ENCODE results near the gene TEX28.
"Not testable (repeated sequence)": the region's sequence is repeated elsewhere in the genome, so short reads cannot be mapped to it uniquely, and the experiment has no call there.

TEX28 gene

DNA sequence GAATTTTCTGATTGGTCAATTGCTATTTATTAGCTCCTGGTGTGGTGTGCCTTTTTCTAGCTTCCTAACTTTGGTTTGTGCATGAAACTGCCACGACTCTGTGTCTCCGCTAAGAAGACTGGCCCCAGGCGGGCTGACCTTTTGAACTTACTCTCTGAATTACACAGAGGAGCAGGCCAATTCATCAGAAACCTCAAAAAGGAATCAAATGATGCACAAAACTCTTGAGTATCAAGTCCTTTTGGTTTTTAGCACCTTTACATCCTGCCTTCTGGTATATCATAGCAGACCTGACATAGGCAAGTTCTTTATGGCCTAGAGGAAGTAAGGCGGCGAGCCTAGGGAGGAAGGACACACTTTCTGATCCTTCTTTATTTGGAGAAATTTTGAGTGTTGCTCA, 18.2 kb upstream of the TEX28 start:
- intact Hi-C loops (cut with DNase I), result no loop called here
- no peak for DNase-seq

DNA sequence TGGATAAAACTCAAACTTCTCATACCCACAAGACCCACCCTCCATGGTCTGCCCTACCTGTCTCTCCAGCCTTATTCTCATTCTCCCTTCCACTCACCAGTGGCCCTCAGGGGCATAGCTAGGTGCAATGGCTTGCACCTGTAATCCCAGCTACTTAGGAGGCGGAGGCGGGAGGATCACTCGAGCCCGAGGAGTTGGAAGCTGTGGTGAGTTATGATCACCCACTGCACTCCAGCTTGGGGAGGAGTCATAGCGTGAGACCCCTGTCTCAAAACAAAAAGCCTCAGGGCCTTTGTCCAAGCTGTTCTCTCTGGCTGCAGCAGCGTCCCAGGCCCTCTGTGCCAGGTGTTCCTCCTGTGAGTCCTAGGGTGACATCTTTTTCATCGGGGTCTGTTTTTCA, 17.2 kb upstream of the TEX28 start:
- DNase-seq, result no peak
- intact Hi-C loops (cut with DNase I), result no loop called here

DNA sequence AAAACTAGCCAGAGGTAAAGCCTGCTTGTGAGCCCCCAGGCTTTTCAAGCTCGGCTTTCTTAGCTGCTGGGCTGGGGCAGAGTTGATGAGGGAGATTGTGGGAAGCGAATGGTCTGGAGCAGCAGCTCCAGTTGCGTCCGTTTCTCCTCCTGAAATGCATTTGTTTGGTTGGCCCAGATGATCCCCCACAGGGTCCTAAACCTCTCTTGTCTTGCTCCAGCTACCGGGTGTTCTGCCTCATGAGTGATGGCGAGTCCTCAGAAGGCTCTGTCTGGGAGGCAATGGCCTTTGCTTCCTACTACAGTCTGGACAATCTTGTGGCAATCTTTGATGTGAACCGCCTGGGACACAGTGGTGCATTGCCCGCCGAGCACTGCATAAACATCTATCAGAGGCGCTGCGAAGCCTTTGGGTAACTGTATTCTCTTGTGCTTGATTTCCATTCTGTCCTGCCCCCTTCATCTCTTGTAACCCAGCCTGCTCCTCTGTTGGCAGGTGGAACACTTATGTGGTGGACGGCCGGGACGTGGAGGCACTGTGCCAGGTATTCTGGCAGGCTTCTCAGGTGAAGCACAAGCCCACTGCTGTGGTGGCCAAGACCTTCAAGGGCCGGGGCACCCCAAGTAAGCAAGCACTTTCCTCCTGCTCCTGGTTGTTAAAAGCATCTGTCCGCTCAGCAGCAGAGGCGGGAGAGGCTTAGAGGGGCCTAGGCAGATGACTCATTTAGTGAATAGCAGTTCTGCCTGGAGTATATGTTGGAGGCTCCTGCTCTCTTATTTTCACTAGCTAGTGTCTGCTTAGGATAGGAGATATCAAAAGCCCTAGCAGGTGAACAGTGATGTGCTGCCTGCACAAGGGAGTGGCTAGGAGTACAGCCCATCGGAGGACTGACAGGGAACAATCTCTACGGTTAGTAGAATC, 16.0 kb upstream of the TEX28 start:
- DNase-seq, result peak in 2 of 42 donors; percentile 15 to 36
- intact Hi-C loops (cut with DNase I), result no loop called here

DNA sequence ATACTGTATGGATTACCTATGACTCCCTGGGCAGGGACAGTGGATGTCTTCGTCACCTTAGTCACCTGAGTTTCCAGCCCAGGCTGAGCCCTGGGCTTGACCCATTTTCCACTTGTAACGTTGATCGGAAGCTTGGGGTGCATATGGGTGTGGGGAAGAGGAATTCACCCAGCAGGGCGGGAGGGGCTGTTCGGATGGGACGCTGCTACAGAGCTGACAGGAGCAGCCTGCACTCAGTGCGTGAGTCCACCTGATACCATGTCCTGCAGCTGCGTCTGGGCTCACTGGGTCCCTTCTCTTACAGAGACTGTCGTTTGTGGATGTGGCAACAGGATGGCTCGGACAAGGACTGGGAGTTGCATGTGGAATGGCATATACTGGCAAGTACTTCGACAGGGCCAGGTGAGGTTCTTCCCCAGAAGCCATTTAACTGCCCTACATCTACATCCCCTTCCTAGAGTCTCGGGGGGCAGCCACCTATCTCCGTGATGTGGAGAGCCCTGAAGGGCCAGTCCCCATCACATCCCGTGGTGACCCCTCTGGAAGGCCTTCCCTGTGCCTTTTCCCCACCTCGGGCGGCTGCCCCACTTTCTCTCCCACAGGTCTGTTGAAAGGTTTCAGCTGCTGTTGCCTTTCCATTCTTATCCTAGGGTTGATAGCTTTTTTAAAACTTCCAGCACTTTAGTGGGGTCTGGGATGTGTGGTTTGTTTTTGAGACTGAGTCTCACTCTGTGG, 14.3 kb upstream of the TEX28 start:
- no peak for DNase-seq
- intact Hi-C loops (cut with DNase I), result no loop called here

DNA sequence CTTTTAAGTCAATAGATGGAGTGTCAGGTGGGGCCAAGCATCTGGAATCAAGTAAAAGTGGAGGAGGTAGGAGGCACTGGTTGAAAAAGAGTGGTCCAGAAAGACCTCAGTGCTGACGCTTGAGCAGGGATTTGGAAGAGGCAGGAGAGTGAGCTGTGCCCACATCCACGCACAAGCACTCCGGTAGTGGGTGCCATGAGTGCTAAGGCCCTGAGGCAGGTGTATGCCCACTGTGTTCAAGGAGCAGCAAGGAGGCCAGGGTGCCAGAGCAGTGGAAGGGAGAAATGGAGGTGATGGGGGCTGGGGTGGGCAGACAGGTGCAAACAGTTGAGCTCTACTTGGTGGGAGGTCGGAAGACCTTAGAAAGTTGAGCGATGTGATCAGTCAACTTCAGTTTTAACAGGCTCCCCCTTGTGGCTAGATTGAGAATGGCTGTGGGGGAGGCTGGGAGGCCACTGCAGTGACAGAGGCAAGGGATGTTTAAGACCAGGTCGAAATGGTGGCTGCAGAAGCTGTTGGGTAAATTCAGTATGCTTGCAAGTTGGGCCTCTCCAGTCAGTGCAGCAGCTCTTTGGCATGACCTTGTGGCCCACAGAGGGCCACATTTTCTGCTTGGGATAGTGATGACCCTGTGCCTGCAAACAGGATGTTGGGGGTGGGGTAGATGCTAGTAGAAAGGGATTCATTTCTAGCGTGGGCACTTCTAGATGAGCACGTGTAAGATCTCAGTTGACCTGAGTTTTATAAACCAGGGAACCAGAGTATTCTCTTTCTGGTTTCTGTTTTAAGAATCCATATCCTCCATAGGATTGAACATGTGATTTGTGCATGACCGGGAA, 13.4 kb upstream of the TEX28 start:
- intact Hi-C loops (cut with DNase I), result no loop called here
- peak in 41 of 42 donors; percentile 22 to 85 (median 64) for DNase-seq

DNA sequence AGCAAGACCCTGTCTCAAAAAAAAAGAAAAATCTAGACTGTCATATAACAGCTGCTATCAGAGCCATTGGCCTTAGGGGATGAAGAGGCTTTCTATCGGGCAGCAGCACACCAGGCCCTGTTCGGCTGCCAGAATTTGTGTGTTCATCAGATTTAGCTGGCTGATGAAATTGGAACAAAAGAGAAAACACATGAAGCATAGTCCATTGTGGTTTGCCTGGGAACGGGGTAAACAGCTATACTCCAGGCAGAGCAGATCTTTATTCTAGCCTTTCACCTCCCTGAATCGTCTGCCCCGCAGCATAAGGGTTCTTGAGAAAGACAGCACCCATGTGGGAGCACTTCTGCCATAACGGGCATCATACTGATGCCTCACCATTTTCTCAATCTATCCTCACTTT, 12.3 kb upstream of the TEX28 start:
- intact Hi-C loops (cut with DNase I), result no loop called here
- DNase-seq, result peak in 4 of 42 donors; percentile 13 to 34 (median 28)

DNA sequence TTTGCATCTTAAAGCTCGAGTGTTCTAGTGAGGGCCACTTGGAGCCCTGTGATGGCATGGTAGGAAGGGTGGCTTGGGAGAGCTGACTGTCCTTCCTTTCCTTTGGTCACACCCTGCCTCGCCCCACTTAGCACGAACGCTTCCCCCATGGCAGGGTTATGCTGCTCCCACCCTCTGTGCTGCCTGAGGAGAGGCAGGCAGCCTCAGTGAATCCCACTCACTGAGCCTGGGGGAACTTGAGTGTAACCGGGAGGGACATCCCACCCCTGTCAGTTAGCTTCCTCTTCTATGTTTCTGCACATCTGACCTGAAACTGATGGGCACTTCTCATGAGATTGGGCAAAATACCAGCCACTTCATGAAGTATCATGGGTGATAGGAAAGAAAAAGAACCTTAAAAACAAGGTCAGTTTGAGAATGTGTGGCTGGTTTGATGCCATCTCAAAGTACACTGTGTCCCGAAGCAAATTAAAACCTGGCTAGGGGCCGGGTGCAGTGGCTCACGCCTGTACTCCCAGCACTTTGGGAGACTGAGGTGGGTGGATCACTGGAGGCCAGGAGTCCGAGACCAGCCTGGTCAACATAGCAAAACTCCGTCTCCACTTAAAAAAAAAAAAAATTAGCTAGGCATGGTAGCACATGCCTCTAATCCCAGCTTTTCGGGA, 10.7 kb upstream of the TEX28 start:
- intact Hi-C loops (cut with DNase I), result no loop called here
- no peak for DNase-seq

DNA sequence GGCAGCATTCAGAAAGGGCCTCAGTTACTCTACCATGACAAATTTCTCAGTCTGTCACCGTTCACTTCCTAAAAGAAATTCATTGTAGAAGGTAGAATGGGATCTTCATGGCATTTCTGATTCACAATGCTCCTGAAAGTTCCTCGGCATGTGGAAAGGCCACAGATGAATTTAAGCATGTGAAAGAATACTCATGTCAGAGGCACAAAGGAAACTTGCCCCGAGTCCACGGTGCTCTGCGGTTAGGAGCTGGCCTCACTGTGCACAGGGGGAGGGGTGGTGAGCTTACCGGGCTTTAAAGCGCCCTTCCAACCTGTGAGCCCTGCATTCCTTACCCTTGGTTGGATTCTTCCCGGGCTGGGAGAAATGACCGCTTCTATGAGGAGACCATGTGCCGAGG, 9.9 kb upstream of the TEX28 start:
- no peak for DNase-seq
- intact Hi-C loops (cut with DNase I), result no loop called here

DNA sequence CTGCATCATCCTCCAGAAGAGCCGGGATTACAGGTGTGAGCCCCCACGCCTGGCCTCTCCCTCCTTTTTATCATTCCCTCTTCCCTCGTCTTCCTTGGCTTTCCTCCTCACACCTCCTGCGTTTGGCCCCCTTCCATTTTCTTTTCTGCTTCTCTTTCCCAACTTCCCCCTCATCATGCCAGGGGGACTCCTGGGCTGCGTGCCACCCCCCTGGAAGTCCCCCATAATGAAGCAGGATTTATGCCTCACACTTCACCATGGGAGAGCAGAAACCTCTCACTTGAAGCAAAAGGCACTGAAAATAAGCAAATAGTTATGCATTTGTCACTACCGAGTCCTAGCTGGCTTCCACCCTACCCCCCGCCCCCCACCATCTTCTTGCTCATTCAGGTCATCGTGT, 8.6 kb upstream of the TEX28 start:
- no peak for DNase-seq
- intact Hi-C loops (cut with DNase I), result no loop called here

DNA sequence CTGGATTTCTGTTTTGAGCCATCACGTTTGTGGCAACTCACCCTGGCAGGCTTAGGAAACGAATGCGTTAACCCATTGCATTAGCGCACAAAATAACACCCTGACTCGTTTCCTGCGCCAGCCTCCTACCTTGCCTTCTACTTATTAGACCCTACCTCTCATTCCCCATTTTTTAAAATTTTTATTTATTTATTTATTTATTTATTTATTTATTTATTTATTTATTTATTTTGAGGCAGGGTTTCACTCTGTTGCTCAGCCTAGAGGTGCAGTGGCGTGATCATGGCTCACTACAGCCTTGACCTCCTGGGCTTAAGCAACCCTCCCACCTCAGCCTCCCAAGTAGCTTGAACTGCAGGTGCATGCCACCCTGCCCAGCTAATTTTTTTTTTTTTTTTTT, 8.1 kb upstream of the TEX28 start:
- intact Hi-C loops (cut with DNase I); DNase-seq: not testable (repeated sequence)

DNA sequence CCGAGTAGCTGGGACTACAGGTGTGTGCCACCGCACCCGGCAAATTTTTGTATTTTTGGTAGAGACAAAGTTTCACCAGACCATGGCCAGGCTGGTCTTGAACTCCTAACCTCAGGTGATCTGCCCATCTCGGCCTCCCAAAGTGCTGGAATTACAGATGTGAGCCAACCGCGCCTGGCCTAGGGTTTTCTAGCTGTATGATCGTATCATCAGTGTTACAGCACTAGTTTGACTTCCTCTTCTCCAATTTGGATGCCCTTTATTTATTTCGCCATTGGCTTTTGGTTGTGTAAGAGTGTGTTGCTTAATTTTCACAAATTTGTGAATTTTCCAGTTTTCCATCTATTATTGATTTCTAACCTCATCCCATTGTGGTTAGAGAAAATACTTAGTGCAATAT, 5.9 kb upstream of the TEX28 start:
- no peak for DNase-seq
- intact Hi-C loops (cut with DNase I), result no loop called here

DNA sequence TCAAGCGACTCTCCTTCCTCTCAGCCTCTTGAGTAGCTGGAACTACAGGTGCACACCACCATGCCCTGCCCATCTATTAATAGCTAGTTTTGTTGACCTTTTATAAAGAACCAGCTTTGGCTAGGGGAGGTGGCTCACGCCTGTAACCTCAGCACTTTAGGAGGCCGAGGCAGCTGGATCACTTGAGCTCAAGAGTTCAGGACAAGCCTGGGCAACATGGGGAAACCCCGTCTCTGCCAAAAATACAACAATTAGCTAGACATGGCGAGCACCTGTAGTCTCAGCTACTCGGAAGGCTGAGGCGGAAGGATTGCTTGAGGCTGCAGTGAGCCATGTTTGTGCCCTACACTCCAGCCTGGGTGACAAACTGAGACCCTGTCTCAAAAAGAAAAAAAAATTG, 3.4 kb upstream of the TEX28 start:
- DNase-seq, result no peak
- intact Hi-C loops (cut with DNase I), result no loop called here

DNA sequence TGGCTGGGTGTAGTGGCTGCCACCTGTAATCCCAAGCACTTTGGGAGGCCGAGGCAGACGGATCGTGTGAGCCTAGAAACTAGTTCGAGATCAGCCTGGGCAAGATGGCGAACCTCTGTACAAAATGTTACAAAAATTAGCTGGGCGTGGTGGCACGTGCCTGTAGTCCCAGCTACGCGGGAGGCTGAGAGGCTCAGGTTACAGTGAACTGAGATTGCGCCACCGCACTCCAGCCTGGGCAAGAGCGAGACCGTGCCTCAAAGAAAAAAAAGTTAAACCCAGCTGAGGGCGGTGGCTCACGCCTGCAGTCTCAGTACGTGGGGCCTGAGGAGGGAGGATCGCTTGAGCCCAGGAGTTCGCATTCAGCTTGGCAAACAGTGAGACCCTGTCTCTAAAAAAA, 1.8 kb upstream of the TEX28 start:
- intact Hi-C loops (cut with DNase I), result no loop called here
- DNase-seq, result no peak

DNA sequence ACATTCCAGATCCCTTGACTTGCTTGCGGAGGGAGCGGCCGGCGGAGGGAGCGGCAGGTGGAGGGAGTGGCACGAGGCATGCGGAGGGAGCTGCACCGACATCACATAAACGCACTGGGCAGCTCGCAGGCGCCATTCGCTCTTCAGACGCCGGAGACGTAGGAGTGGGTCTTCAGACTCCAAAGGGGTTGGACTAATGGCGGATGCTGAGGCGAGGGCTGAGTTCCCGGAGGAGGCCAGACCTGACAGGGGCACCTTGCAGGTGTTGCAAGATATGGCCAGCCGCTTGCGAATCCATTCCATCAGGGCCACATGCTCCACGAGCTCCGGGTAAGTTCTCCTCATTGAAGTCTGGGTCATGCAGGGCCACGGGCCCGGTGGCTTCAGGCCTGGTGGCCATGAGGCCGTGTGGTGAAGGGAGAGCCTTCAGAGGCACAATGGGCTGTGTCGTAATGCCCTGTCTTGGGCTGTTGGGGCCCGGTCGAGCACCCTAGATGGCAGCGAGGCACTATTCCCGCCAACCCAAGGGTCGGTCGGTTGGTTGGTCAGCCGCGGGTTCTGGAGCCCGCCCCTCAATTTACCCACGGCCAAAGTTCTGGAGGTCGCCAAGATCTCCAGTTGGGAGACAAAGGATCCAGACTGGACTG, 863 bp upstream of the TEX28 start, which contains the start of gene TKTL1:
Gene TKTL1 (plus strand): TSS at position 132 of the 647 bp plus-strand sequence. CDS start 65 bp downstream, at position 197.
- intact Hi-C loops (cut with DNase I), result no loop called here
- DNase-seq, result no peak

DNA sequence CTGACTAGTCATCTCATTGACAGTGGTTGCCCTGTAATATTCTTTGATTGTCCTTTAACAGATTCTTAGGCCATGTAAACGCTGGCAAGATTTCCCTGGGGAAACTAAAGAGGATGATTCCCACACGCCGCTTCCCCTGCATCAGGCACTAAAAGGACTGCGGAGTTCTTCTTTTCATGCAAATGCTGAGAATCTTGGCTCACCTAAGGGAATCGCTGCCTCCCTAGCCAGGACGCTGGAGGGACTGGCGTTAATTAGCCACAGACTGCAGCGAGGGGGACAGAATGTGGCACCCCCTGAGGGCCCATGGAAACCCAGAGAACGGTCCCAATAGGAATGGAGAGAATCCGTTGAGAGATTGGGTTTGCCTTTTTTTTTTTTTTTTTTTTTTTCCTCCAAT, 8.5 kb downstream of the TEX28 start:
- DNase-seq; intact Hi-C loops (cut with DNase I): not testable (repeated sequence)

DNA sequence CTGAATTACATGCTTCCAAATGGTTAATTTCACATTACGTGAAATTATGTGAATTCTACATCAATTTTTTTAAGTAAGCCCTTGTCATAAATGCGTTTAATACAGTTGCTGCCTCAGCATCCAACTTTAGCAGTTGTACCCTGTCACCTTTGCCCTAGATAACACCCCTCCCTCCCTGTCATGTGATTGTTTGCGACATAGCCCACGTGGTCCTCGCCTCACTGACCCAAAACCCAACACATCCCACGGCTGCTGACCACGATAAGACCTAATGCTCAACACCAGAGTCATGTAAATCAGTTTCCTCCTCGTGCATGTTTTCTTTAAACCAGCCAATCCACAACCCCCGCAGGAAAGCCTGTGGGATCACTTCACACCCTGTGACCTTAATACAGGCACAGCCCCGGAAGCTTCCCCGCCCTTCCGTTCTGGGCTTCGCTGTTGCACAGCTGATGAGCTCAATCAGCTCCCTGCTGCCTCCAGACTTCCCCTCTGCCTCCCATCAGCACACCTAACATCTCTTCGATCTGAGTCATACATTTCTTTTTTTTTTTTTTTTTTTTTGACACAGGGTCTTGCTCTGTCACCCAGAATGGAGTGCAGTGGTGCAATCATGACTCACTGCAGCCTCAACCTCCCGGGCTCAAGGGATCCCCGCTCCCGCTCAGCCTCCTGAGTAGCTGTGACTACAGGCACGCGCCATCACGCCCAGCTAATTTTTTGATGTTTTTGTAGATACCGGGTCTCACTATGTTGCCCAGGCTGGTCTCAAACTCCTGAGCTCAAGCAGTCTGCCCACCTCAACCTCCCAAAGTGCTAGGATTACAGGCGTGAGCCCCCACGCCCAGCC, 10.2 kb downstream of the TEX28 start:
- DNase-seq; intact Hi-C loops (cut with DNase I): not testable (repeated sequence)

DNA sequence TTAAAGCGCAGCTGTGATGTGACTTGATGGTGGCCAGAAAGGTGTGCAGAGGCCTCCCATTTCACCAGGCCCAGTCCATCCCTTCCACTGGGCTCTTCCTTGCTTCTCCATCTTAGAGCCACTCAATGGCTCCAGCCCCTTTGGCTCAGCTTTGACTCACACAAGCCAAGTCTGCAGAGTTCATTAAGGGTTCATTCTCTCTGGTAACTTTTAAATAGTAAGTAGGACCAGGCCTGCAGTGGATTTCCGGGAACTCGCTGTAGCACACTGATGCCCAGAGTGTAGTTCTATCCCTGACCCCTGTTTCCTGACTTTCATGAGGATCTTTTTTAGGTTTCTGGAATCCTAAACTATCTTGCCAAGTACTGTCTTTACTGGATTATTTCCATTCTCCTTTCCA, 25.7 kb downstream of the TEX28 start:
- intact Hi-C loops (cut with DNase I); DNase-seq: not testable (repeated sequence)
